Stimulated activated CD8-positive, alpha-beta memory T cell treated with anti-CD3 and anti-CD28 coated beads, Interleukin-15, amount 100 ng/mL, for 1 hour (primary cell): Measurements from ENCODE around the gene STAT4.
A peak's percentile ranks its signal among the peaks of the same experiment; 100 is the strongest.

ENCODE experiments used
- DNase-seq: peaks from one replicate; pipeline ENCODE4 v3.0.0-alpha.2; 2020; ENCODE audit warnings: low read depth

STAT4 gene

GRCh38 chr2:191043438-191043837 is 107.4 kb downstream of the STAT4 start:
- no peak for DNase-seq

GRCh38 chr2:191041418-191042161 is 109.2 kb downstream of the STAT4 start:
- no peak for DNase-seq

GRCh38 chr2:191039616-191040015 is 111.2 kb downstream of the STAT4 start:
- no peak for DNase-seq

GRCh38 chr2:191038741-191039140 is 112.1 kb downstream of the STAT4 start:
- DNase-seq: no peak

- DNase-seq: no peak
Measured at GRCh38 chr2:191038241-191038725, 112.5 kb downstream of the STAT4 start.

GRCh38 chr2:191037351-191037750 is 113.4 kb downstream of the STAT4 start:
- no peak for DNase-seq

- no peak for DNase-seq
Measured at GRCh38 chr2:191036363-191036762, 114.4 kb downstream of the STAT4 start.

- no peak for DNase-seq
Measured at GRCh38 chr2:191032588-191033429, 118.0 kb downstream of the STAT4 start.

- no peak for DNase-seq
Measured at GRCh38 chr2:191031256-191031655, 119.5 kb downstream of the STAT4 start.

GRCh38 chr2:191030521-191031154 is 120.2 kb downstream of the STAT4 start:
- no peak for DNase-seq

GRCh38 chr2:191029280-191029950 is 121.4 kb downstream of the STAT4 start:
- no peak for DNase-seq

GRCh38 chr2:191026377-191026776 is 124.4 kb downstream of the STAT4 start:
- no peak for DNase-seq

- DNase-seq: no peak
Measured at GRCh38 chr2:191025135-191025534, 125.7 kb downstream of the STAT4 start.

- DNase-seq: no peak
Measured at GRCh38 chr2:191023235-191023679, 127.5 kb downstream of the STAT4 start.

GRCh38 chr2:191020742-191021381 is 129.9 kb downstream of the STAT4 start:
- no peak for DNase-seq

GRCh38 chr2:191020221-191020741 is 130.5 kb downstream of the STAT4 start:
- peak; percentile 80 for DNase-seq

- no peak for DNase-seq
Measured at GRCh38 chr2:191019376-191019775, 131.4 kb downstream of the STAT4 start.

- no peak for DNase-seq
Measured at GRCh38 chr2:191018643-191019119, 132.1 kb downstream of the STAT4 start.

GRCh38 chr2:191018048-191018447 is 132.7 kb downstream of the STAT4 start:
- no peak for DNase-seq

- DNase-seq: no peak
Measured at GRCh38 chr2:191015831-191016230, 135.0 kb downstream of the STAT4 start.

GRCh38 chr2:191015239-191015638 is 135.6 kb downstream of the STAT4 start:
- no peak for DNase-seq
